Measurements from ENCODE around the gene NFYA. TPM values are rescaled to one million over a fixed set of nuclear protein-coding genes. Genes with fewer than 3 reads are reported as not detected.

The NFYA gene
- total and polyA plus RNA-seq, 2 of the 13 experiments (the other 11 are each of a cell fraction or from before 2014, with no cell fraction given) = 16.0 to 22.9 TPM

GRCh38 chr6:41071923-41072835 is 595 bp upstream of the NFYA start, which contains the start of gene OARD1 (continued):
- TF ChIP-seq ZMYM4 (CRISPR knock-in tag; IDR thresholded peaks at IDR 0.05) (peak; percentile 86), MXD4 (CRISPR knock-in tag; IDR thresholded peaks at IDR 0.05) (peak; percentile 53; the same call in 1 of the 2 replicates), ZNF609 (CRISPR knock-in tag; IDR thresholded peaks at IDR 0.05; ENCODE audit: borderline replicate concordance) (0 out of 2 replicates have a peak, but pooled peaks have one; percentile 41), BRCA1 (CRISPR knock-in tag; IDR thresholded peaks at IDR 0.05) (peak; percentile 66), SAFB2 (CRISPR knock-in tag; IDR thresholded peaks at IDR 0.05; ENCODE audit: borderline replicate concordance, low read depth) (peak; percentile 87; the same call in 1 of the 2 replicates), KAT7 (CRISPR knock-in tag; IDR thresholded peaks at IDR 0.05; ENCODE audit: borderline replicate concordance) (peak; percentile 85), GZF1 (CRISPR knock-in tag; IDR thresholded peaks at IDR 0.05) (peak; percentile 72; the same call in 1 of the 2 replicates), PRPF4 (IDR thresholded peaks at IDR 0.05; ENCODE audit: low read depth, low read length, poor library complexity, severe bottlenecking) (no peak), SIN3B (IDR thresholded peaks at IDR 0.05; ENCODE audit: low read length) (peak; percentile 37; the same call in 1 of the 2 replicates), CEBPG (CRISPR knock-in tag; IDR thresholded peaks at IDR 0.05) (no peak; the same call in 1 of the 2 replicates), MTERF4 (CRISPR knock-in tag; IDR thresholded peaks at IDR 0.05) (peak; percentile 61; the same call in 1 of the 2 replicates), YEATS4 (CRISPR knock-in tag; IDR thresholded peaks at IDR 0.05; ENCODE audit: borderline replicate concordance) (peak; percentile 83), ZNF800 (CRISPR knock-in tag; IDR thresholded peaks at IDR 0.05) (peak; percentile 53; the same call in 1 of the 2 replicates)
- TF ChIP-seq, protein P1, sequence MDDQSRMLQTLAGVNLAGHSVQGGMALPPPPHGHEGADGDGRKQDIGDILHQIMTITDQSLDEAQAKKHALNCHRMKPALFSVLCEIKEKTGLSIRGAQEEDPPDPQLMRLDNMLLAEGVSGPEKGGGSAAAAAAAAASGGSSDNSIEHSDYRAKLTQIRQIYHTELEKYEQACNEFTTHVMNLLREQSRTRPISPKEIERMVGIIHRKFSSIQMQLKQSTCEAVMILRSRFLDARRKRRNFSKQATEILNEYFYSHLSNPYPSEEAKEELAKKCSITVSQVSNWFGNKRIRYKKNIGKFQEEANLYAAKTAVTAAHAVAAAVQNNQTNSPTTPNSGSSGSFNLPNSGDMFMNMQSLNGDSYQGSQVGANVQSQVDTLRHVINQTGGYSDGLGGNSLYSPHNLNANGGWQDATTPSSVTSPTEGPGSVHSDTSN (CRISPR knock-in tag; IDR thresholded peaks at IDR 0.05; ENCODE audit: borderline replicate concordance) = peak; percentile 23; the same call in 1 of the 2 replicates
- TF ChIP-seq, protein P2, sequence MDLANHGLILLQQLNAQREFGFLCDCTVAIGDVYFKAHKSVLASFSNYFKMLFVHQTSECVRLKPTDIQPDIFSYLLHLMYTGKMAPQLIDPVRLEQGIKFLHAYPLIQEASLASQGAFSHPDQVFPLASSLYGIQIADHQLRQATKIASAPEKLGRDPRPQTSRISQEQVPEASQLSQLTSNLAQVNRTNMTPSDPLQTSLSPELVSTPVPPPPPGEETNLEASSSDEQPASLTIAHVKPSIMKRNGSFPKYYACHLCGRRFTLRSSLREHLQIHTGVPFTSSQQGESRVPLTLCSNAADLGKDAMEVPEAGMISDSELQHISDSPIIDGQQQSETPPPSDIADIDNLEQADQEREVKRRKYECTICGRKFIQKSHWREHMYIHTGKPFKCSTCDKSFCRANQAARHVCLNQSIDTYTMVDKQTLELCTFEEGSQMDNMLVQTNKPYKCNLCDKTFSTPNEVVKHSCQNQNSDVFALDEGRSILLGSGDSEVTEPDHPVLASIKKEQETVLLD (CRISPR knock-in tag; IDR thresholded peaks at IDR 0.05; ENCODE audit: low read depth) = peak; percentile 99
